Type B pancreatic cell (in vitro differentiated cells): ENCODE results near the gene CREB3. TPM values are rescaled to one million over a fixed set of nuclear protein-coding genes. Genes with fewer than 3 reads are reported as not detected.

Experiments
- DNase-seq: peaks from one replicate; pipeline ENCODE4 v3.0.0; 2021; ENCODE audit warnings: mixed read lengths; ENCODE audit not compliant: unreplicated experiment; ENCODE audit errors: extremely low spot score
- H3K27ac Mint-ChIP-seq: 2 replicates; pipeline ENCODE4 v1.8.0; 2021; ENCODE audit warnings: mild to moderate bottlenecking, mixed read lengths
- H3K27me3 Mint-ChIP-seq: 2 replicates; pipeline ENCODE4 v1.8.0; 2021; ENCODE audit warnings: mixed read lengths
- H3K36me3 Mint-ChIP-seq: 2 replicates; pipeline ENCODE4 v1.8.0; 2021; ENCODE audit warnings: mixed read lengths
- H3K4me1 Mint-ChIP-seq: one replicate; pipeline ENCODE4 v1.8.0; 2021; ENCODE audit warnings: mixed read lengths; ENCODE audit not compliant: unreplicated experiment
- H3K4me3 Mint-ChIP-seq: 2 replicates; pipeline ENCODE4 v1.8.0; 2021; ENCODE audit warnings: mild to moderate bottlenecking, mixed read lengths
- H3K9me3 Mint-ChIP-seq: 2 replicates; pipeline ENCODE4 v1.8.0; 2021; ENCODE audit warnings: mixed read lengths
- total RNA-seq: library from RNA; stranded (reverse); gene quantifications from 2 replicates; pipeline ENCODE4 v1.2.1, GENCODE V29; 2021; ENCODE audit warnings: low replicate concordance
- TF ChIP-seq, protein P1 (sequence below): fragments of 200-600 bp; sonication (generic); conservative IDR thresholded peaks from 2 replicates; pipeline ENCODE4 v1.5.0; 2021; ENCODE audit warnings: antibody characterized with exemption, mild to moderate bottlenecking

Gene CREB3
- total RNA-seq, 1 donor from 2014 or later = 29.1 TPM

DNA sequence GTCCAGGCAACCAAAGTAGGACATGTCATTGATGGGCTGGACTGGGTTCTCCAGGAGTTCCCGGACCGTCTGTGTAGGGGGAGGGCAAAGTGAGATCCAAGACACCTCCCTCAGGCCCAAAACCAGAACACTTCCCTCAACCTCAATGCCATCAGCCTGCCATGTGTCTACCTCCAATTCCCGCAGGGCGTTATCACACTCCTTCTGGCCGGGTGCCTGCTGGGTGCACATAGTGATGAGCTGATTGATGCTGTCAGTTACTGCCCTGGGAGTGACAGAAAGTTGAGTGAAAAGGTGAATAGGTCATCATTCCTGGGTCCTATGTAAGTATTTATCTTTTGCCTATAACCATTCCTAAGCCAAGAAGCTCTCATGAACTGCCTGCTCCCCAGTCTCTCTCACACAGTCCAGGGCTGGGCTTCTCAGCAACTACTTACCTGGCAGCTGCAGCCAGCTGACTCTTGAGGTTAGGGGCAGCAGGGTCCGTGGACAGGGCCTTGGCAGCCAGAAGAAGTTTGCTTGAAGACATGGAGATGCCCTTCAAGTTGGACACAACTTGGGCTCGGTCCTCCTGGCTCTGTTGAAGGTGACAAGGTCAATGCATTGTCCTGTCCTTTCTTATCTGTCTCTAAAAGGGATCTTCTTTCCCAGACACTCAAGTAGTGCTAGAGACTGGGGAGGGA, 21.5 kb upstream of the CREB3 start:
- no peak for DNase-seq
- H3K27me3 Mint-ChIP-seq = no peaks in the 10 kb centered on the region
- H3K27ac Mint-ChIP-seq = no peak overlapping the region
- H3K9me3 Mint-ChIP-seq = no peaks in the 10 kb centered on the region
- no peak overlapping the region for H3K4me3 Mint-ChIP-seq
- H3K36me3 Mint-ChIP-seq = peaks cover 46% of the 10 kb centered on the region
- no peaks in the 10 kb centered on the region for H3K4me1 Mint-ChIP-seq
- TF ChIP-seq, protein P1, sequence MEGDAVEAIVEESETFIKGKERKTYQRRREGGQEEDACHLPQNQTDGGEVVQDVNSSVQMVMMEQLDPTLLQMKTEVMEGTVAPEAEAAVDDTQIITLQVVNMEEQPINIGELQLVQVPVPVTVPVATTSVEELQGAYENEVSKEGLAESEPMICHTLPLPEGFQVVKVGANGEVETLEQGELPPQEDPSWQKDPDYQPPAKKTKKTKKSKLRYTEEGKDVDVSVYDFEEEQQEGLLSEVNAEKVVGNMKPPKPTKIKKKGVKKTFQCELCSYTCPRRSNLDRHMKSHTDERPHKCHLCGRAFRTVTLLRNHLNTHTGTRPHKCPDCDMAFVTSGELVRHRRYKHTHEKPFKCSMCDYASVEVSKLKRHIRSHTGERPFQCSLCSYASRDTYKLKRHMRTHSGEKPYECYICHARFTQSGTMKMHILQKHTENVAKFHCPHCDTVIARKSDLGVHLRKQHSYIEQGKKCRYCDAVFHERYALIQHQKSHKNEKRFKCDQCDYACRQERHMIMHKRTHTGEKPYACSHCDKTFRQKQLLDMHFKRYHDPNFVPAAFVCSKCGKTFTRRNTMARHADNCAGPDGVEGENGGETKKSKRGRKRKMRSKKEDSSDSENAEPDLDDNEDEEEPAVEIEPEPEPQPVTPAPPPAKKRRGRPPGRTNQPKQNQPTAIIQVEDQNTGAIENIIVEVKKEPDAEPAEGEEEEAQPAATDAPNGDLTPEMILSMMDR = no peak

DNA sequence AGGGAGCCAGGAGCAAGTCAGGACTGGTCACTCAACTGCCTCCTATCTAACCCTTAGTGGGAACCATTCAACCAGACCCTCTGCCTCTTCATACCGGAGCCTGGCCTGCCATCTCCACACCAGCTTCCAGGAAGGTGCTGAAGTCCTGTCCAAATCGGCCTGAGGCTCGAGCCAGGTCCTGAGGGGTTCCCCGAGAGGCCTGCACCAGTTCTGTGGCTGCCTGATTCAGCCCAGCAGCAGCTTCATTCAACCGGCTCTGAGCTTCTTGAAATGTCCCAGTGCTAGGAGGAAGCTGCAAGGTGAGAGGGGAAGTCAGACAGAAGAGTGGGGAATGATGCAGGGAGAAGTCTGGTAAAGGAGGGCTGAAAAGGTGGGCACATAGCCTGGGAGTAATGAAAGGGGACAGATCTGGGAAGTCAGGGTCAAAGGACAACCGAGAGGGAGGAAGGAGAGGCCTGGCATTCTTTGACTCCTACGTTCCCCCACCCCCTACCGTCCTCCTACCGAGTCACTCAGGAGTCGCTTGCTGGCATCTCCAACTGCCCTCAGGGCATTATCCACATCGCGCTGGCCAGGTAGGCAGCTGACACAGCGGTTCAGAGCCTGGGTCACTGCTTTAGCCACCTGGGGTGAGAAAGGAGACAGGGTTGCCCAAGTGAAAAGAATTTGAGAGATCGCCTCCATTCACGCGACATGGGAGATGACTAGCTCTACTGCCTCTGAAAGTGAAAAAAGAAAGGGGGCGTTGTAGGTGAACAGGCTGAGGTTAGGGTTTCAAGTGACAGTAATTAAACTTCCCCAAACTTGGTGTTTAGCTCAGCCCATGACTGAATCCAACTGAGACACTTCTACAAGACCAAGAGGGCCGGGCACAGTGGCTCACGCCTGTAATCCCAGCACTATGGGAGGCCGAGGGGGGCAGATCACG, 20.7 kb upstream of the CREB3 start:
- no peaks in the 10 kb centered on the region for H3K4me1 Mint-ChIP-seq
- H3K9me3 Mint-ChIP-seq = no peaks in the 10 kb centered on the region
- DNase-seq = no peak
- H3K27ac Mint-ChIP-seq = no peak overlapping the region
- peaks cover 49% of the 10 kb centered on the region for H3K36me3 Mint-ChIP-seq
- TF ChIP-seq, protein P1 = no peak
- no peaks in the 10 kb centered on the region for H3K27me3 Mint-ChIP-seq
- no peak overlapping the region for H3K4me3 Mint-ChIP-seq

DNA sequence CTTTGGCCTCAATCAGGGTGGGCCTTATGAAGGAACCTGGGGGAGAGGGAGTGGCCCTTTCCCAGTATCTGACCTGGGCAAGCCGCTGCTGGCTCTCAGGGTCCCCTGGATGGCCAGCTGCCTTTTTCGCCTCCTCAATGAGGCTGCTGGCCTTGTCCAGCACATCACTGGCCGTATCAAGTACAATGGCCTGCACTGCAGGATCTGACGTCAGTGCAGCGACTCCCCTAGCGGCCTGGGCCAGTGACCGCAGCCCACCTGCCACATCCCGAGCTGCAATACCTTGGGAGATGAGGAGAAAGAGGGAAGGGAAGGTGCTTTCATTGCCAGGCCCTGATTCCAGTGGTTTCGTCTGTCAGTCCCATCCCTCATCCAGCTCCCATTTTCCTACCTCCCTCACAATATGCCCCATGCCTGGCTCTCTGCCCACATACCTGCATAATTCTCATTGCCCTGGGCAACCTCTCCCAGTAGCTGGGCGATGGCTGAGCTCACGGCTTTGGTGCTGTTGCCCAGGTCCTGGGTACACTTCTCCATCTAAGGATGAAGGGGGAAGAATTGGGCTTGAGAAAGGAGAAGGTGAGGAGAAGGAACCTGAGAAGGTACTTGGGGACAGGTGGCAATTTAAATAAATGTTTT, 19.6 kb upstream of the CREB3 start:
- DNase-seq = no peak
- TF ChIP-seq, protein P1 = no peak
- Mint-ChIP-seq H3K9me3 (no peaks in the 10 kb centered on the region), H3K4me3 (no peak overlapping the region), H3K27ac (no peak overlapping the region), H3K4me1 (no peaks in the 10 kb centered on the region), H3K27me3 (no peaks in the 10 kb centered on the region), H3K36me3 (peaks cover 41% of the 10 kb centered on the region)

DNA sequence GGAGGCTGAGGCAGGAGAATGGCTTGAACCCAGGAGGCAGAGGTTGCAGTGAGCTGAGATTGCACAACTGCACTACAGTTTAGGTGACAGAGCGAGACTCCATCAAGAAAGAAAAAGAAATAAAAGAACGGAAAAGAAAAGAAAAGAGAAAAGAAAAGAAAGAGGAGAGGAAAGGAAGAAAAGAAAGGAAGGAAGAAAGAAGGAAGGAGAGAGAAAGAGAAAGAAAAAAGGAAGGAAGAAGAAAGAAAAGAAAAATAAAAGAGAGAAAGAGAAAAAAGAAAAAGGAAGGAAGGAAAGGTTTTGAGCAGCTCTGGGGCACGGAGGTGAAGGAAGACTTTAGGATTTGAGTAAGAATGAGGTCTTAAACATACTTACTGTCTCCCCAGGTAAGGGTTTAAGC, 18.9 kb upstream of the CREB3 start:
- Mint-ChIP-seq H3K9me3 (no peaks in the 10 kb centered on the region), H3K4me3 (no peak overlapping the region), H3K36me3 (peaks cover 39% of the 10 kb centered on the region), H3K27ac (no peak overlapping the region), H3K27me3 (no peaks in the 10 kb centered on the region), H3K4me1 (no peaks in the 10 kb centered on the region)
- TF ChIP-seq, protein P1 = no peak
- no peak for DNase-seq

DNA sequence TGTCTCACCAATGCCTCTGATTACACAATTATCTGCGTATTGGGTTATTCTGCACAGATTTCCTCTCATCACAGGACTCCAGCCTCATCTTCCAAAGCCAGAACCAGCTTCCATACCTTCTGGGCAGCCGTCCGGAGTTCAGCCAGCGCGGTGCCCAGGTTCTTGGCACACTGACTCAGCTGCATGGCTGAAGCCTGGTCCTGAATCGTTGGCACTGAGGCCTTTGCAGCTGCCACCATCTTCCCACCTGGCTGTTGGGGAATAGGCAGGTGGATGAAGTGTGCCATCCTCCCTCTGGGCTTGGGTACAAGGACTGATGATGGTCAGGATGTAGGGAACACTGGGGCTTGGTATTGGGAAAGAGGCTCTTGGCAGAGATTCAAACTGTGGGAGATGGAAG, 18.3 kb upstream of the CREB3 start:
- DNase-seq = no peak
- TF ChIP-seq, protein P1 = no peak
- Mint-ChIP-seq H3K27me3 (no peaks in the 10 kb centered on the region), H3K27ac (no peak overlapping the region), H3K9me3 (no peaks in the 10 kb centered on the region), H3K4me1 (no peaks in the 10 kb centered on the region), H3K4me3 (no peak overlapping the region), H3K36me3 (peaks cover 36% of the 10 kb centered on the region)
